Limb (tissue), 2 donors: ENCODE data around the gene ABCA6.
"Not testable (repeated sequence)": the region's sequence is repeated elsewhere in the genome, so short reads cannot be mapped to it uniquely, and the experiment has no call there.

Source experiments
- DNase-seq, 2 donors: peaks; one replicate each; pipeline ENCODE4 v3.0.0-alpha.2; 2016; ENCODE audit errors: extremely low spot score in 2 of 2

The ABCA6 gene

GRCh38 chr17:69141431-69142174 lies at the start of gene ABCA6:
Gene ABCA6 (minus strand): TSS chr17:69141895. CDS start chr17:69140703, 1,192 bp downstream.
- DNase-seq, result peak in 1 of 2 donors; percentile 55

GRCh38 chr17:69188796-69189195 lies 47.1 kb upstream of the ABCA6 start:
- DNase-seq, result no peak

- DNase-seq, result no peak
Measured at GRCh38 chr17:69188064-69188463, 46.4 kb upstream of the ABCA6 start.

GRCh38 chr17:69187294-69187693 lies 45.6 kb upstream of the ABCA6 start:
- DNase-seq, result no peak

- DNase-seq, result no peak
Measured at GRCh38 chr17:69179227-69179952, 37.7 kb upstream of the ABCA6 start.

- no peak for DNase-seq
Measured at GRCh38 chr17:69176457-69176795, 34.7 kb upstream of the ABCA6 start.

GRCh38 chr17:69175625-69176456 lies 34.1 kb upstream of the ABCA6 start:
- no peak for DNase-seq

GRCh38 chr17:69175262-69175624 lies 33.5 kb upstream of the ABCA6 start:
- DNase-seq, result no peak

- DNase-seq, result no peak
Measured at GRCh38 chr17:69173118-69173517, 31.4 kb upstream of the ABCA6 start.

- no peak for DNase-seq
Measured at GRCh38 chr17:69170377-69170776, 28.7 kb upstream of the ABCA6 start.

GRCh38 chr17:69168642-69169041 lies 26.9 kb upstream of the ABCA6 start:
- not testable (repeated sequence) for DNase-seq

GRCh38 chr17:69166957-69167356 lies 25.3 kb upstream of the ABCA6 start:
- no peak for DNase-seq

- DNase-seq, result no peak
Measured at GRCh38 chr17:69164206-69164605, 22.5 kb upstream of the ABCA6 start.

- DNase-seq, result no peak
Measured at GRCh38 chr17:69159418-69159817, 17.7 kb upstream of the ABCA6 start.

- DNase-seq, result no peak
Measured at GRCh38 chr17:69154267-69154666, 12.6 kb upstream of the ABCA6 start.

- DNase-seq, result no peak
Measured at GRCh38 chr17:69150333-69150732, 8.6 kb upstream of the ABCA6 start.

- DNase-seq, result no peak
Measured at GRCh38 chr17:69147460-69147859, 5.8 kb upstream of the ABCA6 start.

GRCh38 chr17:69144331-69145255 lies 2.9 kb upstream of the ABCA6 start:
- DNase-seq, result no peak

GRCh38 chr17:69143683-69144231 lies 2.1 kb upstream of the ABCA6 start:
- DNase-seq, result no peak

GRCh38 chr17:69143151-69143550 lies 1.5 kb upstream of the ABCA6 start:
- DNase-seq, result no peak
